IMR-90 (cell line): ENCODE results near the gene MBIP. TPM values are rescaled to one million over a fixed set of nuclear protein-coding genes. Genes with fewer than 3 reads are reported as not detected.

Experiments used
- ATAC-seq: fragments of 200-7000 bp; cut with Tn5 transposase; 2 replicates; pipeline ENCODE4 v1.9.1; 2020; ENCODE audit warnings: low read depth, mild to moderate bottlenecking, moderate library complexity
- BruUV-seq: library from RNA; stranded (reverse); fragments of 400-500 nt; replicated peaks from 2 replicates; lab custom pipeline; 2021; lab: Mats Ljungman, UMichigan
- CTCF ChIA-PET: fragments of 300-600 bp; formaldehyde crosslinking; extraction: SDS; loops from one replicate; lab custom pipeline; 2021; ENCODE audit warnings: antibody characterized with exemption; lab: Yijun Ruan, JAX
- POLR2A ChIA-PET: fragments of 300-600 bp; sonication (Branson Sonifier 250); formaldehyde crosslinking; loops from one replicate; lab custom pipeline; 2022; ENCODE audit warnings: antibody characterized with exemption; ENCODE audit not compliant: unreplicated experiment; lab: Charles Lee
- DNase-seq: peaks from one replicate; pipeline ENCODE4 v3.0.0; 2013
- H2AFZ ChIP-seq: replicated peaks from 2 replicates; pipeline ENCODE3; 2013; ENCODE audit warnings: low read length, mild to moderate bottlenecking; ENCODE audit not compliant: poor library complexity
- H2AK5ac ChIP-seq: 2 replicates; pipeline ENCODE4 v1.6.1; 2013; ENCODE audit warnings: low read depth, low read length, inconsistent platforms
- H2AK9ac ChIP-seq: replicated peaks from 2 replicates; pipeline ENCODE3; 2013; ENCODE audit warnings: mild to moderate bottlenecking, low read depth, low read length, moderate library complexity; ENCODE audit not compliant: poor library complexity
- H2BK120ac ChIP-seq: 2 replicates; pipeline ENCODE4 v1.6.1; 2013; ENCODE audit warnings: low read depth, low read length, inconsistent platforms
- H2BK15ac ChIP-seq: 3 replicates; pipeline ENCODE4 v1.6.1; 2013; ENCODE audit warnings: low read depth, low read length, inconsistent platforms
- H2BK20ac ChIP-seq: 2 replicates; pipeline ENCODE4 v1.6.1; 2013; ENCODE audit warnings: low read depth, mild to moderate bottlenecking, inconsistent platforms, low read length, moderate library complexity
- H2BK5ac ChIP-seq: 2 replicates; pipeline ENCODE4 v1.6.1; 2013; ENCODE audit warnings: mild to moderate bottlenecking, low read depth, low read length, inconsistent platforms; ENCODE audit not compliant: poor library complexity, severe bottlenecking
- H3K14ac ChIP-seq: replicated peaks from 2 replicates; pipeline ENCODE4 v1.6.1; 2013; ENCODE audit warnings: low read depth, low read length, inconsistent platforms
- H3K18ac ChIP-seq: 2 replicates; pipeline ENCODE4 v1.6.1; 2013; ENCODE audit warnings: low read depth, low read length, control low read depth
- H3K23ac ChIP-seq: 2 replicates; pipeline ENCODE4 v1.6.1; 2013; ENCODE audit warnings: low read depth, low read length, inconsistent platforms
- H3K27ac ChIP-seq: 2 replicates; pipeline ENCODE4 v1.5.1; 2013; ENCODE audit warnings: mild to moderate bottlenecking, control low read depth, low read length; ENCODE audit not compliant: insufficient read depth
- H3K27me3 ChIP-seq: 2 replicates; pipeline ENCODE4 v1.6.1; 2013; ENCODE audit warnings: low read length; ENCODE audit not compliant: control insufficient read depth, insufficient read depth
- H3K36me3 ChIP-seq: 2 replicates; pipeline ENCODE4 v1.6.1; 2013; ENCODE audit warnings: low read length, mixed read lengths; ENCODE audit not compliant: control insufficient read depth, insufficient read depth
- H3K4ac ChIP-seq: 2 replicates; pipeline ENCODE4 v1.6.1; 2013; ENCODE audit warnings: low read depth, low read length, inconsistent platforms
- H3K4me1 ChIP-seq: 2 replicates; pipeline ENCODE4 v1.6.1; 2013; ENCODE audit warnings: low read length, mixed read lengths; ENCODE audit not compliant: control insufficient read depth, insufficient read depth
- H3K4me2 ChIP-seq: 2 replicates; pipeline ENCODE4 v1.6.1; 2013; ENCODE audit warnings: low read depth, mild to moderate bottlenecking, control low read depth, low read length, moderate library complexity
- H3K4me3 ChIP-seq: 2 replicates; pipeline ENCODE4 v1.5.1; 2013; ENCODE audit warnings: low read depth, mild to moderate bottlenecking, control low read depth, low read length, moderate library complexity; ENCODE audit not compliant: insufficient read depth
- H3K56ac ChIP-seq: 2 replicates; pipeline ENCODE4 v1.6.1; 2013; ENCODE audit warnings: low read length, inconsistent platforms; ENCODE audit not compliant: insufficient read depth; ENCODE audit errors: extremely low read depth
- H3K79me1 ChIP-seq, 2 experiments: 2 replicates each; pipeline ENCODE4 v1.6.1; 2013; ENCODE audit warnings: low read length in 2 of 2, inconsistent platforms in 1 of 2, low read depth in 1 of 2
- H3K9ac ChIP-seq: 2 replicates; pipeline ENCODE4 v1.6.1; 2013; ENCODE audit warnings: low read depth, low read length, control low read depth
- H3K9me1 ChIP-seq: 2 replicates; pipeline ENCODE4 v1.6.1; 2013; ENCODE audit warnings: low read length, inconsistent platforms; ENCODE audit not compliant: insufficient read depth
- H3K9me3 ChIP-seq: 2 replicates; pipeline ENCODE4 v1.6.1; 2013; ENCODE audit warnings: low read length; ENCODE audit not compliant: control insufficient read depth, insufficient read depth
- H4K20me1 ChIP-seq: 2 replicates; pipeline ENCODE4 v1.6.1; 2013; ENCODE audit warnings: low read length, inconsistent platforms; ENCODE audit not compliant: insufficient read depth
- H4K5ac ChIP-seq: 2 replicates; pipeline ENCODE4 v1.6.1; 2013; ENCODE audit warnings: mild to moderate bottlenecking, low read depth, low read length, control low read depth
- H4K8ac ChIP-seq, 2 experiments: 2 replicates each; pipeline ENCODE4 v1.6.1; 2013; ENCODE audit warnings: low read depth in 2 of 2, low read length in 2 of 2, control low read depth in 1 of 2, inconsistent platforms in 1 of 2
- H4K91ac ChIP-seq: 2 replicates; pipeline ENCODE4 v1.6.1; 2013; ENCODE audit warnings: low read depth, low read length, inconsistent platforms; ENCODE audit not compliant: insufficient read depth
- CHD1 ChIP-seq: IDR thresholded peaks from 2 replicates; pipeline ENCODE4 v1.6.1; 2012; ENCODE audit warnings: low read depth, low read length, improper control_type of control experiment
- FOS ChIP-seq: fragments of 150-350 bp; IDR thresholded peaks from 2 replicates; pipeline ENCODE4 v1.6.1; 2016; ENCODE audit warnings: low read depth, low read length
- MXI1 ChIP-seq: IDR thresholded peaks from 2 replicates; pipeline ENCODE4 v1.6.1; 2012; ENCODE audit warnings: low read depth, mild to moderate bottlenecking, low read length, moderate library complexity, borderline replicate concordance
- NFE2L2 ChIP-seq: fragments of 150-350 bp; IDR thresholded peaks from 2 replicates; pipeline ENCODE4 v1.6.1; 2016; ENCODE audit warnings: low read depth, mild to moderate bottlenecking, low read length
- RAD21 ChIP-seq: IDR thresholded peaks from 2 replicates; pipeline ENCODE4 v1.6.1; 2012; ENCODE audit warnings: low read length, improper control_type of control experiment
- WGBS, 2 experiments: methylation state at CpG; one replicate each; pipeline versions ENCODE4 v1.1.5 to v1.1.7; 2013; ENCODE audit warnings: missing lambda C conversion rate in 2 of 2; ENCODE audit not compliant: insufficient read length in 1 of 2; ENCODE audit errors: extremely low coverage in 2 of 2; 5-methylcytosine and 5-hydroxymethylcytosine counted together
- dilution Hi-C: fragments of 300-500 bp; cut with HindIII; formaldehyde crosslinking; loops from one replicate; pipeline ENCODE4 v1.14.3; 2018; ENCODE audit warnings: low sequenced_read_pairs; ENCODE audit not compliant: unreplicated experiment
- in situ Hi-C: fragments of 300-500 bp; cut with MboI; formaldehyde crosslinking; loops from 3 replicates; pipeline ENCODE4 v1.14.3; 2019; ENCODE audit warnings: low sequenced_read_pairs, inconsistent platforms, mixed read lengths
- intact Hi-C: fragments of 100-400 bp; cut with micrococcal nuclease; formaldehyde crosslinking; loops from 2 replicates; pipeline ENCODE4 v1.10.0; 2022
- polyA plus RNA-seq, 3 experiments: library from polyadenylated mRNA; depleted of rRNA; stranded (reverse); fragments of >200 nt; gene quantifications; 2 replicates each; pipeline ENCODE4 v1.2.3, GENCODE V29; 2012; ENCODE audit warnings: low replicate concordance in 1 of 3
- total RNA-seq: library from RNA; depleted of rRNA; stranded (reverse); fragments of >200 nt; gene quantifications from 2 replicates; pipeline ENCODE4 v1.2.3, GENCODE V29; 2012
- TF ChIP-seq, protein P1 (sequence below): fragments of 150-350 bp; IDR thresholded peaks from 2 replicates; pipeline ENCODE4 v1.6.1; 2016; ENCODE audit warnings: low read depth, mild to moderate bottlenecking, low read length, moderate library complexity, borderline replicate concordance
- TF ChIP-seq, protein P2 (sequence below): fragments of 150-350 bp; IDR thresholded peaks from 2 replicates; pipeline ENCODE4 v1.6.1; 2017; ENCODE audit warnings: mild to moderate bottlenecking, antibody characterized with exemption, low read length, low read depth

Gene MBIP
- total and polyA plus RNA-seq, 2 of the 4 experiments (the other 2 are of a cell fraction), result 9.3 to 17.4 TPM

DNA sequence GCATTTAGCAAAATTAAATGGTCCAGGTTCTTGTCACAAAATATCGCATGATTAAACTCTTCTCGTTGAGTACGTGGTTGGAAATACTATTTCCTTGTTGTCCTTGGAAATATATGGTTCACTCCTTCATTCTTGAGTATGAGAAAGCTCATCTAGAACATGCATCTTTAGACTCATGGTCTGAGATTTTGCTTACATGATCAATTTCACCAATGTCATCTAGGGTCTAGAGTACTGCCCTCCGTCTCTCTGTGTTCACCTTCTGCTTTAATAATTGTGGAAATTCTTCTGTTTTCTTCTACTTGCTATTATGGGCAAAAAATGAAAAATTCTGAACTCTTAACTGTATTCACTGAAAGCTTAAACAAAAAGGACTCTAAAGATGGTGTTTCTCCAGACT is 25.9 kb downstream of the MBIP start:
- Histone ChIP-seq H2BK5ac (no peak overlapping the region), H3K4me2 (no peak overlapping the region), H3K9ac (no peak overlapping the region), H2BK120ac (no peak overlapping the region), H2AK9ac (no peak overlapping the region), H4K20me1 (no peaks in the 10 kb centered on the region), H3K23ac (no peak overlapping the region), H2BK20ac (no peak overlapping the region), H4K91ac (no peak overlapping the region), H3K4ac (no peak overlapping the region), H3K79me1 (no peaks in the 10 kb centered on the region), H2AFZ (no peak overlapping the region), H3K4me1 (no peaks in the 10 kb centered on the region; the same call in 1 of the 2 replicates), H4K5ac (no peak overlapping the region), H3K9me1 (no peaks in the 10 kb centered on the region), H2AK5ac (no peak overlapping the region), H3K9me3 (no peaks in the 10 kb centered on the region), H3K27me3 (no peaks in the 10 kb centered on the region), H3K56ac (no peak overlapping the region), H2BK15ac (no peak overlapping the region), H3K4me3 (no peak overlapping the region), H3K36me3 (peaks cover 10% of the 10 kb centered on the region), H3K14ac (no peak overlapping the region), H3K18ac (no peak overlapping the region), H3K27ac (no peak overlapping the region), H4K8ac (no peak overlapping the region)
- ChIA-PET POLR2A (no interaction called here), CTCF (no interaction called here)
- no peak for ATAC-seq
- no peak for TF ChIP-seq NFE2L2
- TF ChIP-seq, protein P1, sequence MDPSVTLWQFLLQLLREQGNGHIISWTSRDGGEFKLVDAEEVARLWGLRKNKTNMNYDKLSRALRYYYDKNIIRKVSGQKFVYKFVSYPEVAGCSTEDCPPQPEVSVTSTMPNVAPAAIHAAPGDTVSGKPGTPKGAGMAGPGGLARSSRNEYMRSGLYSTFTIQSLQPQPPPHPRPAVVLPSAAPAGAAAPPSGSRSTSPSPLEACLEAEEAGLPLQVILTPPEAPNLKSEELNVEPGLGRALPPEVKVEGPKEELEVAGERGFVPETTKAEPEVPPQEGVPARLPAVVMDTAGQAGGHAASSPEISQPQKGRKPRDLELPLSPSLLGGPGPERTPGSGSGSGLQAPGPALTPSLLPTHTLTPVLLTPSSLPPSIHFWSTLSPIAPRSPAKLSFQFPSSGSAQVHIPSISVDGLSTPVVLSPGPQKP, result no peak
- no peak for TF ChIP-seq RAD21
- TF ChIP-seq FOS, result no peak
- no peak for TF ChIP-seq MXI1
- TF ChIP-seq, protein P2, sequence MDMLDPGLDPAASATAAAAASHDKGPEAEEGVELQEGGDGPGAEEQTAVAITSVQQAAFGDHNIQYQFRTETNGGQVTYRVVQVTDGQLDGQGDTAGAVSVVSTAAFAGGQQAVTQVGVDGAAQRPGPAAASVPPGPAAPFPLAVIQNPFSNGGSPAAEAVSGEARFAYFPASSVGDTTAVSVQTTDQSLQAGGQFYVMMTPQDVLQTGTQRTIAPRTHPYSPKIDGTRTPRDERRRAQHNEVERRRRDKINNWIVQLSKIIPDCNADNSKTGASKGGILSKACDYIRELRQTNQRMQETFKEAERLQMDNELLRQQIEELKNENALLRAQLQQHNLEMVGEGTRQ, result no peak
- TF ChIP-seq CHD1, result no peak
- DNase-seq, result no peak
- dilution Hi-C loops (no loop called here), in situ Hi-C loops (no loop called here), intact Hi-C loops (no loop called here)
- 100% methylated on average over 2 of the region's 4 CpGs; no CpG with 5 or more reads in 1 of the 2 experiments for WGBS, 2 experiments
- no TSS peak for BruUV-seq
